ENCODE measurements around the gene MAPK8.

MAPK8 gene

DNA sequence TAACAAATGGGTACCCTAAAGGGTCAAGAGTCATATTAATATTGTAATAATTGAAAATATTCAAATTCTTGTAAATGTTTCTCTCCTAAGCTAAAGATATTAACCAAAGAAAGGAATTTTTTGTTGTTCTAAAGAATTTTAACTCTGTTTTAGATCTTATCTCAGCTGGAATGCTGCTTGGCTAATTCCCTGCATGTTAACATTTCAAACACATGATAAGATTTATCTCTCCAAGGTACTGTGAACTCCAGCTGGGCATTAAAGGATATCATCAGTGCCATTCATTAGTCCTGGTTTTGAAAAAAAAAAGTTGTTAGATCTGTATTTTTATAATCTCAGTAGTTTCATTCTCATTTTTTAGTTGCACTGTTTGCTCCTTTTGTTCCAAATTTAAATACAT lies 76.9 kb downstream of the MAPK8 start:
- TF ChIP-seq CTBP1 (IDR thresholded peaks at IDR 0.05; ENCODE audit: borderline replicate concordance) (no peak), ZNF384 (IDR thresholded peaks at IDR 0.05) (no peak), BHLHE40 (IDR thresholded peaks at IDR 0.05; ENCODE audit: borderline replicate concordance) (no peak), L3MBTL2 (conservative IDR thresholded peaks at IDR 0.05) (no peak), NFRKB (IDR thresholded peaks at IDR 0.05) (no peak), SP1 (IDR thresholded peaks at IDR 0.05) (no peak), LEF1 (IDR thresholded peaks at IDR 0.05; ENCODE audit: borderline replicate concordance) (no peak)
- TF ChIP-seq, protein P1, sequence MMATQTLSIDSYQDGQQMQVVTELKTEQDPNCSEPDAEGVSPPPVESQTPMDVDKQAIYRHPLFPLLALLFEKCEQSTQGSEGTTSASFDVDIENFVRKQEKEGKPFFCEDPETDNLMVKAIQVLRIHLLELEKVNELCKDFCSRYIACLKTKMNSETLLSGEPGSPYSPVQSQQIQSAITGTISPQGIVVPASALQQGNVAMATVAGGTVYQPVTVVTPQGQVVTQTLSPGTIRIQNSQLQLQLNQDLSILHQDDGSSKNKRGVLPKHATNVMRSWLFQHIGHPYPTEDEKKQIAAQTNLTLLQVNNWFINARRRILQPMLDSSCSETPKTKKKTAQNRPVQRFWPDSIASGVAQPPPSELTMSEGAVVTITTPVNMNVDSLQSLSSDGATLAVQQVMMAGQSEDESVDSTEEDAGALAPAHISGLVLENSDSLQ (IDR thresholded peaks at IDR 0.05): no peak
- no peak for DNase-seq (ENCODE audit: extremely low spot score)
- POLR2A ChIA-PET: no interaction called here
- CTCF ChIA-PET: no interaction called here

DNA sequence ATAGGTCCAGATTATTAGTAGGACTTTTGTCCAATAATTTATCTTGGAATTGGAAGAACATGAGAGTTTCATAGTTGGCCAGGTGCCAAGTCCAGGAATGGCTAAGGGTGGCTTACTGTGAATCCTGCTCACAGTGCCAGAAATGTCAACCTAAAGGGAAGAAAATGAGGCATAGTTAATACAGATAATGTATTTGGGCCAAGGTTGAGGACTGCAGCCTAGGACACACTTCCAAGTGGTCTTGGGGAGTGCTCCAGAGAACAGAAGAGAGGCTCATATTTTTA lies 78.2 kb downstream of the MAPK8 start:
- CTCF ChIA-PET: no interaction called here

DNA sequence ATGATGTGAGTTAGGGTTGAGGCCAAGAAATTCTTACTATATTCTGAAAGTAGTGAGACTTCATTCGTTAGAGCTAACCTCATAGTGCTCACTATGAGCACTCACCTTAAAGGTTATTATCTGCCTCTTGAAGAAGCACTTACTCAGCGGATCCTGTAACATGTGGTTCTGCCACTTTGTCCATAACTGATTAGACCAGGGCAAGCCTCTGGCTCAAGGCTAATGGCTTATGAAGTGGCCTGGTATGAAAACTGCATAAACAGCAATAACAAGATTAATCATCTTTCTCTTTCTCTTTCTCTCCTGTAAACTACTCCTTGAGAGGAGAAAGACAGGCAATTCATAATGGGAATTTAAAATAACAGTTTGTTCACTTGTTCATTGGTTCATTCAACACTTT lies 82.8 kb downstream of the MAPK8 start:
- CTCF ChIA-PET: no interaction called here
- no peak for DNase-seq (ENCODE audit: extremely low spot score)
- no peak for TF ChIP-seq SP1 (IDR thresholded peaks at IDR 0.05)
- POLR2A ChIA-PET: no interaction called here

More for the DNA sequence above, 78.2 kb downstream of the MAPK8 start:
- no peak for DNase-seq (ENCODE audit: extremely low spot score)
- POLR2A ChIA-PET: no interaction called here
- TF ChIP-seq SUZ12 (IDR thresholded peaks at IDR 0.05): no peak
- TF ChIP-seq BHLHE40 (IDR thresholded peaks at IDR 0.05; ENCODE audit: borderline replicate concordance): no peak
- TF ChIP-seq LEF1 (IDR thresholded peaks at IDR 0.05; ENCODE audit: borderline replicate concordance): no peak
- TF ChIP-seq FOXK2 (IDR thresholded peaks at IDR 0.05): no peak

DNA sequence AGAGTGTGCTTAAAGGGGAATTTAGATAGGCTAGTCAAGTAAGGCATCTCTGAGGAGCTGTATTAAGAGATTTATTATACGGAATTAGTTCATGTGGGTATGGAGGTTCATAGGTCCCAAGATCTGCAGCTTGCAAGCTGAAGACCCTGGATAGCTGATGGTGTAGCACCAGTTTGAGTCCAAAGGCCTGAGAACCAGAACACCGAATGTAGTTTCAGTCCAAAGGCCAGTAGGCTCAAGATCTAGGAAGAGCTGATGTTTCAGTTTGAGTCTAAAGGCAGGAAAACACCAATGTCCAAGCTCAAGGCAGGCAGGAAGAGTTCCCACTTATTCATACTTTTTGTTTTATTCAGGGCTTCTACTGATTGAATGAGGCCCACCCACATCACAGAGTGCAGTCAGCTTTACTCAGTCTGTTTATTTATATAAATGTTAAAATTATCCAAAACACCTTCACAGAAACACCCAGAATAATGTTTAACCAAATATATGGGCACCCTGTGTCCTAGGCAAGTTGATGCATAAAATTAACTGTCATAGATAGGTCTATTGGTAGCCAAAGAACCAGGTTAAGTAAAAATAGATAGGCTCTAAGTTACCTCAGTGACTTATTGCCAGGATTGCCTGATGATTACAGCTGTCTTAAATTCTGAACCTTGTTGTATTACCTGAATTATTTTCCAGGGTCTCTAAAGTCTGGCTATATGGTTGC lies 83.5 kb downstream of the MAPK8 start:
- ChIA-PET CTCF (no interaction called here), POLR2A (no interaction called here)
- DNase-seq (ENCODE audit: extremely low spot score): no peak
- no peak for TF ChIP-seq FOXK2 (IDR thresholded peaks at IDR 0.05)
- TF ChIP-seq BHLHE40 (IDR thresholded peaks at IDR 0.05; ENCODE audit: borderline replicate concordance): no peak
- no peak for TF ChIP-seq L3MBTL2 (conservative IDR thresholded peaks at IDR 0.05)
- TF ChIP-seq CTBP1 (IDR thresholded peaks at IDR 0.05; ENCODE audit: borderline replicate concordance): no peak
- TF ChIP-seq HDGF (IDR thresholded peaks at IDR 0.05; ENCODE audit: borderline replicate concordance): no peak
- no peak for TF ChIP-seq ELF4 (IDR thresholded peaks at IDR 0.05)
- no peak for TF ChIP-seq SP1 (IDR thresholded peaks at IDR 0.05)
- no peak for TF ChIP-seq FOXA1 (IDR thresholded peaks at IDR 0.05)
- TF ChIP-seq ARNT (IDR thresholded peaks at IDR 0.05): no peak
- TF ChIP-seq LEF1 (IDR thresholded peaks at IDR 0.05; ENCODE audit: borderline replicate concordance): no peak
- TF ChIP-seq, protein P1 (IDR thresholded peaks at IDR 0.05): no peak
- TF ChIP-seq ZNF384 (IDR thresholded peaks at IDR 0.05): no peak
- no peak for TF ChIP-seq TARDBP (IDR thresholded peaks at IDR 0.05)
- TF ChIP-seq SUZ12 (IDR thresholded peaks at IDR 0.05): no peak
- no peak for TF ChIP-seq NFRKB (IDR thresholded peaks at IDR 0.05)
- TF ChIP-seq FOXM1 (IDR thresholded peaks at IDR 0.05; ENCODE audit: borderline replicate concordance): no peak

DNA sequence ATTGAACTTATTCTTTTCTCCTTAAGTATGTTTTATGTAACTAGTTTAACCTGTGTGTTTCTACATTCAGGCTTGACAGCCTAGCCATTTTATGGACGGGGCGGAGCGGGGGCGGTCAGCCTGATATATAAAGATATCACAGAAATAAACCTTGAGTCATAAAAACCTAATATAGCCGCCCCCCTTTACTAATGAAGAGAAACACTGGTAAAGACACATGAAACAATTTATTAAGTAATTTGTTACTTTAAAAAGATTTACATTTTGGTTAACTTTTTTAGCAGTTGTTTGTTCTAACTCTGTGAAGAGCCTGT lies 84.0 kb downstream of the MAPK8 start:
- POLR2A ChIA-PET: no interaction called here
- no peak for TF ChIP-seq ZNF384 (IDR thresholded peaks at IDR 0.05)
- TF ChIP-seq NFRKB (IDR thresholded peaks at IDR 0.05): no peak
- TF ChIP-seq FOXK2 (IDR thresholded peaks at IDR 0.05): no peak
- TF ChIP-seq FOXA1 (IDR thresholded peaks at IDR 0.05): no peak
- no peak for TF ChIP-seq L3MBTL2 (conservative IDR thresholded peaks at IDR 0.05)
- no peak for TF ChIP-seq HDGF (IDR thresholded peaks at IDR 0.05; ENCODE audit: borderline replicate concordance)
- TF ChIP-seq SP1 (IDR thresholded peaks at IDR 0.05): no peak
- TF ChIP-seq BHLHE40 (IDR thresholded peaks at IDR 0.05; ENCODE audit: borderline replicate concordance): no peak
- TF ChIP-seq, protein P1 (IDR thresholded peaks at IDR 0.05): no peak
- CTCF ChIA-PET: no interaction called here

DNA sequence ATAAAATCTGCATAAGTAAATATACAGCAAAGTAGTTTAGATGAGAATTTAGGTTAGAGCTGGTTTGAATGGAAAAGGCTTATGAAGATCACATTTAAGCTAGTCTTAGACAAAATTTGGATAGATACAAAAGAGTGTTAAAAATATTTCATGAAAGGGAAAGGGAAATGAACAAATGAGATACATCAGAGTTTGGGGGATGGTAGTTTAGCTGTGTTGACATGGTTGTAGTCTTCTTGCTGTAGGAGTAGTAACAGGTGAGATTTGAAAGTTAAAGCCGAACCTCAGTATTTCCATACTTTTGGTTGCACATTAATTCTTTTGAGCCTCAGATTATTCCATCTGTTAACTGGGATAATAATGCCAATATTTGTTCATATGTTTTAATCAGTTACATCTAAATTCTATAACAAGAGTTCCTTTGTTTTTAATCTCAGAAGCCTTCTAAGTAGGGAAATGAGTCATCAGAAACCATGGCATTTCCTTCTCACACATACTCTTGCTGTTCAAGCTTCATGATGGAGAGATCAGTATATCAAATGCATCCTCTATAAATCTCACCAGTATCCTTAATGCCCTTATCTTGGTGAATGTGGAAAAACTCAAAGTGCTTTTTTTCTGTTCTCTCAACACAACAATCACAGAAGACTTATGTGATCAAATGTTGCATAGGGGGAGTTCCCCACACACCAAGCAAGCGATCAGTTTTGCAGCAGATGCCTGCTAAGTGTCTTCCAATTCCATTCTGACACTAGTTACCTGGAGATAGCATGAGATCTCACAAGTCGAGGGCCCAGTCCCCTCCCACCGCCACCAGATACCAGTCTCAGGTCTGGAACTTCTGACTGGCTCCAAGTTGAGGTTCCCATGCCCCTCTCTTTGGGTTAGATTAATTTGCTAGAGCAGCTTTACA lies 84.7 kb downstream of the MAPK8 start:
- TF ChIP-seq, protein P1 (IDR thresholded peaks at IDR 0.05): no peak
- no peak for TF ChIP-seq CTBP1 (IDR thresholded peaks at IDR 0.05; ENCODE audit: borderline replicate concordance)
- ChIA-PET POLR2A (no interaction called here), CTCF (no interaction called here)
- no peak for DNase-seq (ENCODE audit: extremely low spot score)

More for the DNA sequence above, 84.0 kb downstream of the MAPK8 start:
- DNase-seq (ENCODE audit: extremely low spot score): no peak
